IMR-90 (cell line): ENCODE data around the gene TGDS. TPM values are rescaled to one million over a fixed set of nuclear protein-coding genes. Genes with fewer than 3 reads are reported as not detected.

Experiments
- ATAC-seq: fragments of 200-7000 bp; cut with Tn5 transposase; 2 replicates; pipeline ENCODE4 v1.9.1; 2020; ENCODE audit warnings: low read depth, mild to moderate bottlenecking, moderate library complexity
- BruUV-seq: library from RNA; stranded (reverse); fragments of 400-500 nt; replicated peaks from 2 replicates; lab custom pipeline; 2021; lab: Mats Ljungman, UMichigan
- CTCF ChIA-PET: fragments of 300-600 bp; formaldehyde crosslinking; extraction: SDS; loops from one replicate; lab custom pipeline; 2021; ENCODE audit warnings: antibody characterized with exemption; lab: Yijun Ruan, JAX
- POLR2A ChIA-PET: fragments of 300-600 bp; sonication (Branson Sonifier 250); formaldehyde crosslinking; loops from one replicate; lab custom pipeline; 2022; ENCODE audit warnings: antibody characterized with exemption; ENCODE audit not compliant: unreplicated experiment; lab: Charles Lee
- DNase-seq: peaks from one replicate; pipeline ENCODE4 v3.0.0; 2013
- H2AFZ ChIP-seq: replicated peaks from 2 replicates; pipeline ENCODE3; 2013; ENCODE audit warnings: low read length, mild to moderate bottlenecking; ENCODE audit not compliant: poor library complexity
- H2AK5ac ChIP-seq: 2 replicates; pipeline ENCODE4 v1.6.1; 2013; ENCODE audit warnings: low read depth, low read length, inconsistent platforms
- H2AK9ac ChIP-seq: replicated peaks from 2 replicates; pipeline ENCODE3; 2013; ENCODE audit warnings: mild to moderate bottlenecking, low read depth, low read length, moderate library complexity; ENCODE audit not compliant: poor library complexity
- H2BK120ac ChIP-seq: 2 replicates; pipeline ENCODE4 v1.6.1; 2013; ENCODE audit warnings: low read depth, low read length, inconsistent platforms
- H2BK15ac ChIP-seq: 3 replicates; pipeline ENCODE4 v1.6.1; 2013; ENCODE audit warnings: low read depth, low read length, inconsistent platforms
- H2BK20ac ChIP-seq: 2 replicates; pipeline ENCODE4 v1.6.1; 2013; ENCODE audit warnings: low read depth, mild to moderate bottlenecking, inconsistent platforms, low read length, moderate library complexity
- H2BK5ac ChIP-seq: 2 replicates; pipeline ENCODE4 v1.6.1; 2013; ENCODE audit warnings: mild to moderate bottlenecking, low read depth, low read length, inconsistent platforms; ENCODE audit not compliant: poor library complexity, severe bottlenecking
- H3K14ac ChIP-seq: replicated peaks from 2 replicates; pipeline ENCODE4 v1.6.1; 2013; ENCODE audit warnings: low read depth, low read length, inconsistent platforms
- H3K18ac ChIP-seq: 2 replicates; pipeline ENCODE4 v1.6.1; 2013; ENCODE audit warnings: low read depth, low read length, control low read depth
- H3K23ac ChIP-seq: 2 replicates; pipeline ENCODE4 v1.6.1; 2013; ENCODE audit warnings: low read depth, low read length, inconsistent platforms
- H3K27ac ChIP-seq: 2 replicates; pipeline ENCODE4 v1.5.1; 2013; ENCODE audit warnings: mild to moderate bottlenecking, control low read depth, low read length; ENCODE audit not compliant: insufficient read depth
- H3K27me3 ChIP-seq: 2 replicates; pipeline ENCODE4 v1.6.1; 2013; ENCODE audit warnings: low read length; ENCODE audit not compliant: control insufficient read depth, insufficient read depth
- H3K36me3 ChIP-seq: 2 replicates; pipeline ENCODE4 v1.6.1; 2013; ENCODE audit warnings: low read length, mixed read lengths; ENCODE audit not compliant: control insufficient read depth, insufficient read depth
- H3K4ac ChIP-seq: 2 replicates; pipeline ENCODE4 v1.6.1; 2013; ENCODE audit warnings: low read depth, low read length, inconsistent platforms
- H3K4me1 ChIP-seq: 2 replicates; pipeline ENCODE4 v1.6.1; 2013; ENCODE audit warnings: low read length, mixed read lengths; ENCODE audit not compliant: control insufficient read depth, insufficient read depth
- H3K4me2 ChIP-seq: 2 replicates; pipeline ENCODE4 v1.6.1; 2013; ENCODE audit warnings: low read depth, mild to moderate bottlenecking, control low read depth, low read length, moderate library complexity
- H3K4me3 ChIP-seq: 2 replicates; pipeline ENCODE4 v1.5.1; 2013; ENCODE audit warnings: low read depth, mild to moderate bottlenecking, control low read depth, low read length, moderate library complexity; ENCODE audit not compliant: insufficient read depth
- H3K56ac ChIP-seq: 2 replicates; pipeline ENCODE4 v1.6.1; 2013; ENCODE audit warnings: low read length, inconsistent platforms; ENCODE audit not compliant: insufficient read depth; ENCODE audit errors: extremely low read depth
- H3K79me1 ChIP-seq, 2 experiments: 2 replicates each; pipeline ENCODE4 v1.6.1; 2013; ENCODE audit warnings: low read length in 2 of 2, inconsistent platforms in 1 of 2, low read depth in 1 of 2
- H3K9ac ChIP-seq: 2 replicates; pipeline ENCODE4 v1.6.1; 2013; ENCODE audit warnings: low read depth, low read length, control low read depth
- H3K9me1 ChIP-seq: 2 replicates; pipeline ENCODE4 v1.6.1; 2013; ENCODE audit warnings: low read length, inconsistent platforms; ENCODE audit not compliant: insufficient read depth
- H3K9me3 ChIP-seq: 2 replicates; pipeline ENCODE4 v1.6.1; 2013; ENCODE audit warnings: low read length; ENCODE audit not compliant: control insufficient read depth, insufficient read depth
- H4K20me1 ChIP-seq: 2 replicates; pipeline ENCODE4 v1.6.1; 2013; ENCODE audit warnings: low read length, inconsistent platforms; ENCODE audit not compliant: insufficient read depth
- H4K5ac ChIP-seq: 2 replicates; pipeline ENCODE4 v1.6.1; 2013; ENCODE audit warnings: mild to moderate bottlenecking, low read depth, low read length, control low read depth
- H4K8ac ChIP-seq, 2 experiments: 2 replicates each; pipeline ENCODE4 v1.6.1; 2013; ENCODE audit warnings: low read depth in 2 of 2, low read length in 2 of 2, control low read depth in 1 of 2, inconsistent platforms in 1 of 2
- H4K91ac ChIP-seq: 2 replicates; pipeline ENCODE4 v1.6.1; 2013; ENCODE audit warnings: low read depth, low read length, inconsistent platforms; ENCODE audit not compliant: insufficient read depth
- BHLHE40 ChIP-seq: fragments of 150-350 bp; IDR thresholded peaks from 2 replicates; pipeline ENCODE4 v1.6.1; 2016; ENCODE audit warnings: mild to moderate bottlenecking, low read depth, low read length
- CEBPB ChIP-seq: IDR thresholded peaks from 2 replicates; pipeline ENCODE4 v1.6.1; 2012; ENCODE audit warnings: low read depth, low read length, improper control_type of control experiment
- CHD1 ChIP-seq: IDR thresholded peaks from 2 replicates; pipeline ENCODE4 v1.6.1; 2012; ENCODE audit warnings: low read depth, low read length, improper control_type of control experiment
- CTCF ChIP-seq: conservative IDR thresholded peaks from 2 replicates; pipeline ENCODE4 v1.5.1; 2012; ENCODE audit warnings: mild to moderate bottlenecking, low read depth, low read length, improper control_type of control experiment
- FOS ChIP-seq: fragments of 150-350 bp; IDR thresholded peaks from 2 replicates; pipeline ENCODE4 v1.6.1; 2016; ENCODE audit warnings: low read depth, low read length
- NFE2L2 ChIP-seq: fragments of 150-350 bp; IDR thresholded peaks from 2 replicates; pipeline ENCODE4 v1.6.1; 2016; ENCODE audit warnings: low read depth, mild to moderate bottlenecking, low read length
- POLR2A ChIP-seq: IDR thresholded peaks from 2 replicates; pipeline ENCODE4 v1.6.1; 2012; ENCODE audit warnings: mild to moderate bottlenecking, low read depth, low read length
- RAD21 ChIP-seq: IDR thresholded peaks from 2 replicates; pipeline ENCODE4 v1.6.1; 2012; ENCODE audit warnings: low read length, improper control_type of control experiment
- RCOR1 ChIP-seq: IDR thresholded peaks from 2 replicates; pipeline ENCODE4 v1.6.1; 2012; ENCODE audit warnings: mild to moderate bottlenecking, low read length, improper control_type of control experiment; ENCODE audit not compliant: insufficient replicate concordance
- RFX5 ChIP-seq: IDR thresholded peaks from 2 replicates; pipeline ENCODE4 v1.8.0; 2012; ENCODE audit warnings: low read depth, mild to moderate bottlenecking, low read length, moderate library complexity
- USF2 ChIP-seq: fragments of 150-350 bp; IDR thresholded peaks from 2 replicates; pipeline ENCODE4 v1.6.1; 2017; ENCODE audit warnings: mild to moderate bottlenecking, antibody characterized with exemption, low read length, low read depth
- WGBS, 2 experiments: methylation state at CpG; one replicate each; pipeline versions ENCODE4 v1.1.5 to v1.1.7; 2013; ENCODE audit warnings: missing lambda C conversion rate in 2 of 2; ENCODE audit not compliant: insufficient read length in 1 of 2; ENCODE audit errors: extremely low coverage in 2 of 2; 5-methylcytosine and 5-hydroxymethylcytosine counted together
- dilution Hi-C: fragments of 300-500 bp; cut with HindIII; formaldehyde crosslinking; loops from one replicate; pipeline ENCODE4 v1.14.3; 2018; ENCODE audit warnings: low sequenced_read_pairs; ENCODE audit not compliant: unreplicated experiment
- in situ Hi-C: fragments of 300-500 bp; cut with MboI; formaldehyde crosslinking; loops from 3 replicates; pipeline ENCODE4 v1.14.3; 2019; ENCODE audit warnings: low sequenced_read_pairs, inconsistent platforms, mixed read lengths
- intact Hi-C: fragments of 100-400 bp; cut with micrococcal nuclease; formaldehyde crosslinking; loops from 2 replicates; pipeline ENCODE4 v1.10.0; 2022
- polyA plus RNA-seq, 3 experiments: library from polyadenylated mRNA; depleted of rRNA; stranded (reverse); fragments of >200 nt; gene quantifications; 2 replicates each; pipeline ENCODE4 v1.2.3, GENCODE V29; 2012; ENCODE audit warnings: low replicate concordance in 1 of 3
- total RNA-seq: library from RNA; depleted of rRNA; stranded (reverse); fragments of >200 nt; gene quantifications from 2 replicates; pipeline ENCODE4 v1.2.3, GENCODE V29; 2012

Gene TGDS
- total and polyA plus RNA-seq, 2 of the 4 experiments (the other 2 are of a cell fraction): 9.6 to 15.6 TPM

- dilution Hi-C loops: no loop called here
Observed at GRCh38 chr13:94556041-94556440, 39.9 kb downstream of the TGDS start.

More at GRCh38 chr13:94556041-94556440, 39.9 kb downstream of the TGDS start:
- H3K9me1 ChIP-seq: no peaks in the 10 kb centered on the region
- H3K79me1 ChIP-seq: no peaks in the 10 kb centered on the region
- ChIA-PET CTCF (no interaction called here), POLR2A (no interaction called here)
- H3K18ac ChIP-seq: no peak overlapping the region
- no peaks in the 10 kb centered on the region for H4K20me1 ChIP-seq
- no peak overlapping the region for H3K9ac ChIP-seq
- DNase-seq: no peak
- no peak overlapping the region for H3K4ac ChIP-seq
- no peak overlapping the region for H2BK120ac ChIP-seq
- H3K14ac ChIP-seq: no peak overlapping the region
- no peak overlapping the region for H4K5ac ChIP-seq
- H2BK5ac ChIP-seq: no peak overlapping the region
- TF ChIP-seq RAD21 (no peak), POLR2A (no peak), FOS (no peak), NFE2L2 (no peak), RCOR1 (no peak), RFX5 (no peak), CEBPB (no peak), CHD1 (no peak), CTCF (no peak), USF2 (no peak), BHLHE40 (no peak)
- no CpG with 5 or more reads among the region's 1 CpG for WGBS, 2 experiments
- no peak overlapping the region for H3K23ac ChIP-seq
- no peaks in the 10 kb centered on the region for H3K9me3 ChIP-seq
- H4K91ac ChIP-seq: no peak overlapping the region
- H4K8ac ChIP-seq: no peak overlapping the region
- no peak for ATAC-seq
- no peaks in the 10 kb centered on the region for H3K36me3 ChIP-seq
- H3K56ac ChIP-seq: no peak overlapping the region
- BruUV-seq: no TSS peak
- no peak overlapping the region for H2BK15ac ChIP-seq
- no peak overlapping the region for H2AK5ac ChIP-seq
- no peaks in the 10 kb centered on the region for H3K4me1 ChIP-seq
- in situ Hi-C loops: no loop called here
- H3K27ac ChIP-seq: no peak overlapping the region
- H2AK9ac ChIP-seq: no peak overlapping the region
- H2BK20ac ChIP-seq: no peak overlapping the region
- no peak overlapping the region for H2AFZ ChIP-seq
- no peak overlapping the region for H3K4me3 ChIP-seq
- intact Hi-C loops: no loop called here
- no peaks in the 10 kb centered on the region for H3K27me3 ChIP-seq
- no peak overlapping the region for H3K4me2 ChIP-seq
